ENCODE data around the gene SMAD4.

GRCh38 chr18:51029694-51030536, at the start of gene SMAD4:
- TF ChIP-seq, protein P1, sequence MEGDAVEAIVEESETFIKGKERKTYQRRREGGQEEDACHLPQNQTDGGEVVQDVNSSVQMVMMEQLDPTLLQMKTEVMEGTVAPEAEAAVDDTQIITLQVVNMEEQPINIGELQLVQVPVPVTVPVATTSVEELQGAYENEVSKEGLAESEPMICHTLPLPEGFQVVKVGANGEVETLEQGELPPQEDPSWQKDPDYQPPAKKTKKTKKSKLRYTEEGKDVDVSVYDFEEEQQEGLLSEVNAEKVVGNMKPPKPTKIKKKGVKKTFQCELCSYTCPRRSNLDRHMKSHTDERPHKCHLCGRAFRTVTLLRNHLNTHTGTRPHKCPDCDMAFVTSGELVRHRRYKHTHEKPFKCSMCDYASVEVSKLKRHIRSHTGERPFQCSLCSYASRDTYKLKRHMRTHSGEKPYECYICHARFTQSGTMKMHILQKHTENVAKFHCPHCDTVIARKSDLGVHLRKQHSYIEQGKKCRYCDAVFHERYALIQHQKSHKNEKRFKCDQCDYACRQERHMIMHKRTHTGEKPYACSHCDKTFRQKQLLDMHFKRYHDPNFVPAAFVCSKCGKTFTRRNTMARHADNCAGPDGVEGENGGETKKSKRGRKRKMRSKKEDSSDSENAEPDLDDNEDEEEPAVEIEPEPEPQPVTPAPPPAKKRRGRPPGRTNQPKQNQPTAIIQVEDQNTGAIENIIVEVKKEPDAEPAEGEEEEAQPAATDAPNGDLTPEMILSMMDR (CRISPR knock-in tag; IDR thresholded peaks at IDR 0.05): no peak; the same call in 1 of the 2 replicates
- peak; percentile 55; the same call in 1 of the 2 replicates for TF ChIP-seq ZNF451 (CRISPR knock-in tag; IDR thresholded peaks at IDR 0.05)
- TF ChIP-seq GLI4 (CRISPR knock-in tag; IDR thresholded peaks at IDR 0.05; ENCODE audit: borderline replicate concordance): no peak; the same call in 1 of the 2 replicates
